AG08396 (cell line): Measurements from ENCODE around the gene BCAT1.
"Not testable (repeated sequence)": the region's sequence is repeated elsewhere in the genome, so short reads cannot be mapped to it uniquely, and the experiment has no call there.

Experiments used
- DNase-seq: peaks from one replicate; pipeline ENCODE4 v3.0.0; 2012; ENCODE audit warnings: low spot score, mixed read lengths

The BCAT1 gene

GRCh38 chr12:24956351-24956750 lies 7.5 kb upstream of the BCAT1 start:
- not testable (repeated sequence) for DNase-seq

- DNase-seq: no peak
Measured at GRCh38 chr12:24955853-24956252, 7.0 kb upstream of the BCAT1 start.

- no peak for DNase-seq
Measured at GRCh38 chr12:24955389-24955788, 6.5 kb upstream of the BCAT1 start.

GRCh38 chr12:24954261-24954660 lies 5.4 kb upstream of the BCAT1 start:
- DNase-seq: no peak

DNA sequence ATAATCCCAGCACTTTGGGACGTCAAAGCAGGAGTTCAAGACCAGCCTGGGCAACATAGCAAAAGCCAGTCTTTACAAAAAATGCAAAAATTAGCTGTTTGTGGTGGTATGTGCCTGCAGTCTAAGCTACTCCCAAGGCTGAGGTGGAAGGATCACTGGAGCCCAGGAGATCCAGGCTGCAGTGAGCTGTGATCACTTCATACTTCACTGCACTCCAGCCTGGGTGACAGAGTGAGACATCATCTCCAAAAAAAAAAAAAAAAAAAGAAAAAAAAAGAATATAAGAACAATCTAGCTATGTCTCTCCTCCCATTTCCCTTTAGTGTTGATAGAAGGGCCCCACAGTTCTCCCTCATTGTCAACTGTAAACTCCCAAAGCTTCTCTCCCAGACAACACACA lies 3.5 kb upstream of the BCAT1 start:
- no peak for DNase-seq

DNA sequence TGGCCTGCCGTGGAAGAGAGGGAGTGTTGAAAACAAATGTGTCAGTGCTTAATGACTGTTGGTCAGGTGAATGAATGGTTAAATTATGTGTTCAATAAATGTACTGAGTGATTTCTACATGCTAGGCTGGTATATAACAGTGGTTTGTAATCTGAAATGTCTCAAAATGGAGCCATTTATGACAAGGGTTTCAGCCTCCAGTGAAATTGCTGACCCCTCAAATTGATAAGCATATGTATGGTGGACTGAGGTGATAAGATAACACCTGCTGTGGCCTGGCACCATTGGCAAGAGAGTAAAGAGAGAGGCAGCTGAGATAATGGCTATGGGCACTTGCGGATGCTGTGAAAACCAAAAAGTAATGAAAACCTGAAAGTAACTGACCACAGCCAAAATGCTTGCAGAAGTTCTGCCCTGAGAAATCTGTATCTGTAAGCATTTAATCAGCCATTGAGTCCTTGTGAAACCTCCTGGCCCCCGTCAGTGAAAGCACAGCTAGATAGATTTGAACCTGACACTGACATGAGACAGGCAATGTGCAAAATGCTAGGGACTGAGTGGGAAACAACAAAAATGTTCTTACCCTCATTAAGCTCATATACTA lies 1.4 kb upstream of the BCAT1 start:
- no peak for DNase-seq

DNA sequence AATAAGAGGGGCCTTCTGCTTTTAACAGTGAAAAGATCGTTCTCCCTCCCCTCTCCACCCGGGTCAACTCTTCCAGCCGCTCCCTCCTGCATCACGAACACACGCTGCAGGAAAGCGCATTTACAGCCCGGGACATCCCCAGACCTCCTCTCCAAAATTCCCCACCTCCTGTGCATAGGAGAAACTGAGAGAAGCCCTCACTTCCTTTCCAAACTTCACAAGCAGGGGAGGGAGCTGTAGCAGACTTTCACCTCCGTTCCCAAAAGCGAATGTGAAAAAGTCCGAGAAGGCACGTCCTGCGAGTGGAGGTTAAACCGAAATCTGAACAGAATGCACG lies 513 bp downstream of the BCAT1 start:
- DNase-seq: peak; percentile 42

DNA sequence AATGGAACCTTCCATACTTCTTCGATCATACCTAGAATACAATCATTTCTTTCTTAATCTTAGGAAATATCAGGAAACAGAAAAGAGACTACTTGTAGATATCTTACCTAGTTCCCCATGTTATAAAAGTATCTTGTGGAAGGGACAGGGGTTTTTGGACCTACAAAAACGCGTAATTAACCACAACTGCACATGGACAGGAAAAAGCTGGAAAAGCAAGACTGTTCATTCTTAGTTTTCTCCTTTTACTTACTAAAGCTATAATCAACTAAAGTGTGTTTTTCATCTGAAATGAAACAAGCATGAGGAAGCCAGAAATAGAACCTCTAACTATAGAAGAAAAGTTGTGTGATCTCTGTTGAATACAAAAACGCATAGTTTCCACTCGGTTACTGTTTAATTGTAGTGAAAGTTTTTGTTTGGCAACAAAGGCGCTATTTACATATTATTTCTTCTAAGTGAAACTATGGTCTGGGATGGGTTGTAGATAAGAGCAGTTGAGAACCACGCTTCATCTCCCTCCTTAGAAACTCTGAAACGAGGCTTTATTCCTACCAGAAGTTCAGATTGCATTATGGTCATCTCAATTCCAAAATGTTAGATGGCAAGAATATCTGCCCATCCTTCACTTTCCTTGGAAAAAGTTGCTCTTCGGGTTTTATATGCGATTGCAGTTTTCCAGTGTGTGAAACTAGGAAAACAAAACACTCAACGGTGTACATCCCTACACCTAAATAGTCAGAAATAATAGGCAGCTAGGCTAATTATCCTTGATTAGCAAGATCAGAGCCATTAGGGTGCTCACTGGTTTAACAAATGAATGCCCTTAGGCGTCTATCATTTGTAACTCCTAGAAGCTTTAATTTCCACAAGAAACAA lies 1.1 kb downstream of the BCAT1 start:
- DNase-seq: no peak

DNA sequence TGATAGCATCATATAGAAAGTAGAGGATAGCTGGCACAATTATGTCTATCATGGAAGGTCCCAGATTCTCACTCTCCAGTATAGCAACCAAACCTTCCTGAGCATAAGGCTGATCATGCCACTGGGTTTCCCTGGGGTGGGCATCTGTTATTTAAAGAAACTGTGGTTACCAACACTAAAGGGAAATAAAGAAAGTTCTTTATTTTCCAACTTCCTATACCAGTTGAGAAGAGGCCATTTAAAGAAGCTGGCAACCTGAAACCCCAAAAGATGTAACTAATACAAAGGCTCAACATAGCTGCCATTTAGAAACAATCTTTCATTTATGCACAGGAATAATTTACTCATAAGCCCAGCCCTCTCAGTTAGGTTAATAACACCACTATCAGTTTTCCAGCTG lies 3.1 kb downstream of the BCAT1 start:
- DNase-seq: no peak

DNA sequence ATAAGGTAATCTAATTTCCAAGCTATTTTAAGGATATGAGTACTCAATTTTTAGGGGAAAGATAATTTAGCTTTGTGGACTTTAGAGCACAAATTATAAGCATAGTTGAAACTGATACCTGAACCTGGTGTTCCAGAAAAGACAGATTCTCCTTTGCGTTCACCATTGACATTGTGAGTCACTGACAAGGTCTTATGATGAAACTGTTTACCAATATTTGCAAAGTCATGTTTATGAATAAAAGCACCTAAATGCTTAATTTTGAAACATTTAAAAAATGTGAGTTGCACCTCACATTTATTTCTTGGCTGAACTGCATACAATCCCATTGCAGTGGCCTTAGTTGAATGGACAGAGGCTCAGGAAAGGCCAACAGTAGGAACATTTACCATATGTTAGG lies 3.9 kb downstream of the BCAT1 start:
- no peak for DNase-seq

DNA sequence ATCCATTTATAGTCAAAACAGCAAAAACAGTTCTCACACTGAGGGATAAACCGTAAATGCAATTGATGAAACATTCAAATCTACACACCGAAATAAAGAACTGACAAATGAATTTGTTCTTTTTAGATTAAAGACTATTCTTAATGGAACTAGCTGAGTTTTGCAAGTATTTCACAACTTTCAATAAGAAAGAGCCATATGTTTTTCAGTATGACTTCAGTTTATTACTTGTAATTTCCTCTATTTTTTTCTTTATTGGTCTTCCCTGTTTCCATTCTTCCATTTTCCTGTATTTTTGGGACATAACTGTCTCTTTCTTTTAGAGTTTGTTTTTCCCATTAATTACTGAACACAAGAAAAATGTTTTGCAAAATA lies 4.3 kb downstream of the BCAT1 start:
- no peak for DNase-seq

DNA sequence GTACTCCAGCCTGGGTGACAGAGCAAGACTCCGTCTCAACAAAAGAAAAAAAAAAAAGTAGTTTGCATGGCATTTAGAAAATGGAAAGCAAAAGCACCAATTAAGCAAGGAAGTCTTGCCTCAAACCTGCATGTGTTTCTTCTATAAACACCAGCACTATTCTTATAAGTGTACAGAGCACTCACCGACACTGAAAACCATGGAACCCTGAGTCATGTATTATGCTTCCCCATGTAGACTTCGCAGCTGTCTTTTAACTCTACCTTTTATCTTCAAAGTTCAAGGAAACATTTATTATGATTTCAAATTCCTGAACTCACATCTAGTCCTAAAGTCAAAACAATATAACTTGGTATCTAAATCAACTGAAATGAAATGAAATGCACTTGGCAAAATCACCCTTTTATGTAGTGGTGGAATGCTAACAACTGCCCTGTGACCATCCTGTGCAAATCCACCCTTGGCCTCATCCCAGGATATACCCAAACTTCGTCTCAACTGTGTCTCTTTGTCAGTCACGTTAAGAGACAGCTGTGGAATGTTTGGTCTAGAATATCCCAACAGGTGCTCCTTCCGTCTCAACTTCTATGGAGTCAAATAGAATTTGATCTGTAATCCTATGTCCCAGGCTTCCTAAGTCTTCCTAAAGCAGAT lies 4.8 kb downstream of the BCAT1 start:
- DNase-seq: no peak

- DNase-seq: no peak
Measured at GRCh38 chr12:24940157-24940556, 8.7 kb downstream of the BCAT1 start.

DNA sequence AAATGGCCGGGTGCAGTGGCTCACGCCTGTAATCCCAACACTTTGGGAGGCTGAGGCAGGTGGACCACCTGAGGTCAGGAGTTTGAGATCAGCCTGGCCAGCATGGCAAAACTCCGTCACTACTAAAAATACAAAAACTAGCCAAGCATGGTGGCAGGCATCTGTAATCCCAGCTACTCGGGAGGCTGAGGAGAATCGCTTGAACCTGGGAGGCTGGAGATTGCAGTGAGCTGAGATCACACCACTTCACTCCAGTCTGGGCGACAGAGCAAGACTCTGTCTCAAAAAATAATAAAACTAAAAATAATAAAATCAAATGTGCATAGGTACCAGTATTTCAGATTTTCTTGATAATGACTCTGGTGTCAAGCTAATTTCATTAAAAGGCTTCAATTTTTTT lies 9.3 kb downstream of the BCAT1 start:
- DNase-seq: not testable (repeated sequence)

GRCh38 chr12:24938341-24938740 lies 10.6 kb downstream of the BCAT1 start:
- no peak for DNase-seq

DNA sequence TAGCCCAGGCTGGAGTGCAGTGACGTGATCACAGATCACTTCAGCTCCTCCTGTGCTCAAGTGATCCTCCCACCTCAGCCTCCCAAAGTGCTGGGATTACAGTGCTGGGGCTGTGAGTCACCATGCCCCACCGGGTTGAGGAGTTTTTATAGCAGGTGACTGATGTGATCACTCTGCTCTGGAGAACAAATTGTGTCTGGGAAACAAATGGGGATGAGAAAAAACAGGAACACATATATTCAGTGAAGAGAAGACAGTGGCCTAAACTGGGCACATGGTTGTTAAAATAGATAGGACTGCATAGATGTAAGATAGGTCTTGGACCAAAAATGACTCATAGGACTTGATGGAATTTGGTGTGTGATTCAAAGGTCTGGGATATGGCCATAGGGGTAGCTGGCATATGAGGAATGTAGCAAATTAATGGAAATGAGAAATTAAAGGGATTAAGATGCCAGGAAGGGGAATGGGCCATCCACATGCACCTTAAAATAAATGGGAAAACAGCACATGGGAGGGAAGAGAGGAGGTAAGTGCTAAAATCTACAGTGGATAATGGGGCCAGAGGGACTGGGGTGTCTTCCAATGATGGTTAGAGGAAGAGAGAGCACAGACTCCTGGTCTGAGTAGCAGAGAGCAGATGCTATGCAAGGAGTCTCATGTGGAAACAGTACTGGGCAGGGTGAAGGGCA lies 11.2 kb downstream of the BCAT1 start:
- no peak for DNase-seq

GRCh38 chr12:24933694-24934407 lies 15.1 kb downstream of the BCAT1 start:
- DNase-seq: no peak

DNA sequence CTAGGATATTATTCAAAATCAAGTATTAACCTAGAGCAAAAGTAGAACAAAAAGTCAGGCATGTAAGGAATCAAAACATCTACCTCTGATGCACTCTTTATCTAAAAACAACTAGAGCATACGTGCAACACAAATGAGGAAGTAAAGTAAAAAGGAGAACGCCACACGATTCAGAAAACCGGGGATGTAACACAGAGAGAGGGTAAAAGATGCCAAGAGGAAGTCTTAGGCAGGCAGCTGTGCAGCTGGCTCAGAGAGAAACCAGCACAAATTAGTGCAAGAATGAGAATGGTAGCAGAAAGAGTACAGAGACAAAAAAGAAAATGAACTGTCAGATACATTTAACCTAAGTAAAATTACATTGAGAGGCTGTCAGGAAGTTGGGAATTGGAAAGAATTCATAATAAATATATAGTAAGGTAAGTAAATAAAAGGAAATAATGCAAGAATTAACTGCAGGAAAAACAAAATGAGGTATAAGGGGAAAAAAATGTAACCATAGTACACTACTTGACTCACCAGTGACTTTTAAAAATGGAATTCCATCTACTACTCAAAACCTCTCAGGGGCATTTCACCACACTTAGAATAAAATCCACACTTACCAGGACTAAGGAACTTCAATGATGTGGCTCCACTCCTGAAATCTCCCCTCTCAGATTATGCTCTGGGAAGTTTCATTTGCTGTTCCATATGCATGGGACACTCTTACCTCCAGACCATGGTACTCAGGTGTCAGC lies 17.1 kb downstream of the BCAT1 start:
- DNase-seq: no peak

DNA sequence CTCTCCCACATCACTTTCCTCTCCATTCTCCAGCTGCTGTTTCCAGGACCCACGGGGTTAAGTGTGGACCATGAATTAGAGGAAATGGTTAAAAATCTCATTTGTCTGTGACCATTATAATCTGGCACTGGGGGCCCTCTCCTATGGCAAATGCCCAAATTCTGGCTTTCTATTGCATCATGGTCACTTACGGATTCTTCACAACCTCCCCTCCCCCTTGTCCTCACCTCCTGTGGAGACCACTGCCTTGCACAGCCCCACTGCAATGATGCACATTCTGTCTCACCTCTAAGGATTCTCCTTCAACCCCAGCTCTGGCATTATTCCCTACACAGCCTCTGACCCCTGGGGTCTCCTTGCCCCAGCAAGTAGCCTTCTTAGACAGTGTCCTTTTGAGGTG lies 18.9 kb downstream of the BCAT1 start:
- DNase-seq: no peak

DNA sequence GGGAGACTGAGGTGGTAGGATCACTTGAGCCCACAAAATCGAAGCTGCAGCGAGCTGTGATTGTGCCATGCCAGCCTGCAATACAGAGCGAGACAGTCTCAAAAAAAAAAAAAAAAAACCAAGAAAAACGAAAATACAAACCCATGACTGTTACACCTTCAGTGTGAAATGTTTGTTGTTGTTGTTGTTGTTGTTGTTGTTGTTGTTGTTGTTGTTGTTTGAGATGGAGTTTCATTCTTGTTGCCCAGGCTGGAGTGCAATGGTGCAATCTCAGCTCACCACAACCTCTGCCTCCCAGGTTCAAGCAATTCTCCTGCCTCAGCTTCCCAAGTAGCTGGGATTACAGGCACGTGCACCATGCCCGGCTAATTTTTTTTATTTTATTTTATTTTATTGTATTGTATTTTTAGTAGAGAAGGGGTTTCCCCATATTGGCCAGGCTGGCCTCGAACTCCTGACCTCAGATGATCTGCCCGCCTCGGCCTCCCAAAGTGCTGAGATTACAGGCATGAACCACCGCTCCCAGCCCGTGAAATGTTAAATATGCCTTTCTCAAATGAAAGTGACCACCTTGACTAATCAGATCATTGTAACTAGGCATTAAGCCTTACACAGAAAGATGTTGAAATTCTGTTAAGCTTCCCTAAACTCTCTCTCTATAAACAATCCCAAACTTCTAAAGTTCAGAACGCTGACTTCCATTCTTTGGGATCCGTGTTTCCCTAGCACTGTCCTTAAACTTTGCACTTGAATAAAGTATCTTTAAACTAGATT lies 20.2 kb downstream of the BCAT1 start:
- DNase-seq: not testable (repeated sequence)

- DNase-seq: no peak
Measured at GRCh38 chr12:24928131-24928530, 20.8 kb downstream of the BCAT1 start.
